Measurements from ENCODE around the gene RHOXF1. TPM values are rescaled to one million over a fixed set of nuclear protein-coding genes. Genes with fewer than 3 reads are reported as not detected.
"Not testable (repeated sequence)": the region's sequence is repeated elsewhere in the genome, so short reads cannot be mapped to it uniquely, and the experiment has no call there.

Gene RHOXF1
- polyA plus RNA-seq, 1 donor: 1.2 TPM

DNA sequence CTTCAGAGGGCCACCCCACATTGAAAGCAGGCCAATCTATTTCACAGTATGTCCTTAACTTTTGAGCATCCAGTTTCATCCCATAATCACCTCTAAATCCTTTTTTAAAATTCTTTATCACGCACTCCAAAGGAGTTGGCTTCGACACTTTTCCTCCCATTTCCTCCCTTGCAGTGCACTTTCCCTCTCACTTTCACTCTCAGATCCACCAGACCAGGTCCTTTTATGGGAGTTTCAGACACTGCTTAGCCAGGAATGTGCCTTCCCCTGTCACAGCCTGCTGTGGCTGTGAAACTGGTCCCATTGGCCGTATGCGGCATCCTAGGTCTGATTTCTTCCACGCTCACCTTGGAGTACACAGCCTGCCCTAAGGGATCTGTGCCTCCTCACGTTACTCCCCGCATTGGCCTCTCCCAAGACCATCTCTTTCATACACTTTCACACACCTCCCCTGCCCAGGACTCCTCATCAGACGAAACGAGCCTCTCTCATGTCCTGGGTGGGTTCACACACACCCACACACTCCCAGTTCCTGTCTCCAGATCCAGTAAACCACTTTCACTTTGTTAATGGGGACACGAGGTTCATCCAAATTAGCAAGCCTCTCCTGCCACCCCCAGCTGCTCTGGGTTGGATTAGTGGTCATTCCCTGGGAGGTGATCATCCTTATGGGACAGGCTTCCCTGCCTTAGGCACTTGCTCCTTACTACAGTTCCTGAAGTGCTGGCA, 28.3 kb downstream of the RHOXF1 start:
- no peak for DNase-seq
- no peak overlapping the region for H3K27ac ChIP-seq (ENCODE audit: low read length)
- WGBS (ENCODE audit: insufficient coverage, low lambda C conversion rate): 90% methylated on average over 2 of the region's 10 CpGs

DNA sequence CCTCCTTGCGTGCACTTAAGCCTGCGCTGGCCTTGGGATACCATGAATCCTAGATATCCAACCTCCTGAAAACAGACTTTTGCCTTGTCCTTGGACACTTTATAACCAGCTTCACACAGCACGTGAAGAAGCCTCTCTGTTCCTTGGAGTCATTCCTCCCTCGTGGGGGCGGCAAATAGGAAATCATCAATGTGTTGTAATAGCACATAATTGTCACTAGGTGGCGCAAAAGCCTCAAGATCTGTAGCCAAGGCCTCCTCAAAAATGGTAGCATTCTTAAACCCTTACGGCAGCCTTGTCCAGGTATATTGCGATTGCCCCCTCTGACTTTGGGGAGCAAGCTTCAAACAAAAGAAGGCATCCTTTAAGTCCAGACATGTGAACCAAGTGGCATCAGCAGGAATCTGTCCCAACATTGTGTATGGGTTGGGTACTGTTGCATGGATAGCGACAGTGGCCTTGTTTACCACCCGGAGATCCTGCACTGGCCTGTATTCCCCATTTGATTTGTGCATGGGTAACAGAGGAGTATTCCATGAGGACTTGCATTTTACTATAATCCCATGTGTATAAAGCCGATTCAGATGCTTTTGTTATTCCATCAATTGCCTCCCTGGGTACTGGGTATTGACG, 30.0 kb downstream of the RHOXF1 start:
- not testable (repeated sequence) for H3K27me3 ChIP-seq (ENCODE audit: control insufficient read depth, insufficient read depth, low read length); H3K4me1 ChIP-seq (ENCODE audit: control insufficient read depth, insufficient read depth, low read length); H3K36me3 ChIP-seq (ENCODE audit: control insufficient read depth, insufficient read depth, low read length); H3K27ac ChIP-seq (ENCODE audit: low read length); DNase-seq; H3K9me3 ChIP-seq (ENCODE audit: control insufficient read depth, low read depth, low read length); H3K4me3 ChIP-seq (ENCODE audit: low read length)
- WGBS (ENCODE audit: insufficient coverage, low lambda C conversion rate): no CpG with 5 or more reads among the region's 12 CpGs

More for the DNA sequence above, 28.3 kb downstream of the RHOXF1 start:
- no peaks in the 10 kb centered on the region for H3K36me3 ChIP-seq (ENCODE audit: control insufficient read depth, insufficient read depth, low read length)
- H3K27me3 ChIP-seq (ENCODE audit: control insufficient read depth, insufficient read depth, low read length): no peaks in the 10 kb centered on the region
- no peaks in the 10 kb centered on the region for H3K9me3 ChIP-seq (ENCODE audit: control insufficient read depth, low read depth, low read length)
- H3K4me1 ChIP-seq (ENCODE audit: control insufficient read depth, insufficient read depth, low read length): no peaks in the 10 kb centered on the region
- H3K4me3 ChIP-seq (ENCODE audit: low read length): no peak overlapping the region

DNA sequence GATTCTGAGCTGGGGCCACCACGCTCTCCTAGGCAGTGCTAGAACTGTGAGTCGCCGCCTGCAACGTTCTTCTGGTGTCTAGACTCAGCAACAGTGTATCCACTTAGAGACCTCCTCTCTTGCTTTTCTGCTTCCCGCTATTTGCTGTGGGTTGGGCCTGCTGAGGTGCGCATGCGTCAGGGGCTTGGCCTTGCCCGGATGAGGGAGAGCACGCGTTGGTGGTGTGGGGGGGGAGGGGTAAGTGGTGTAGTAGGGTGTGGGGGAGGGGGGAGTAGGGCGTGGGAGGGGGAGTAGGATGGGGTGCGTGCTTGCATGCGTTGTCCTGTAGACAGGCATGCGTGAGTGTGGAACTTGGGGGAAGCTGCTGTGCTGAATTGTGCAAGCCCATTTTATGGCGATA, 38.1 kb downstream of the RHOXF1 start, which contains the start of gene RHOXF2B:
TSS of gene RHOXF2B (minus strand) at position 101 of the 400 bp plus-strand sequence. CDS start 138 bp downstream, outside the sequence.
- H3K36me3 ChIP-seq (ENCODE audit: control insufficient read depth, insufficient read depth, low read length); DNase-seq; H3K9me3 ChIP-seq (ENCODE audit: control insufficient read depth, low read depth, low read length); H3K4me1 ChIP-seq (ENCODE audit: control insufficient read depth, insufficient read depth, low read length); H3K27me3 ChIP-seq (ENCODE audit: control insufficient read depth, insufficient read depth, low read length); H3K27ac ChIP-seq (ENCODE audit: low read length); H3K4me3 ChIP-seq (ENCODE audit: low read length): not testable (repeated sequence)
- no CpG with 5 or more reads among the region's 15 CpGs for WGBS (ENCODE audit: insufficient coverage, low lambda C conversion rate)

DNA sequence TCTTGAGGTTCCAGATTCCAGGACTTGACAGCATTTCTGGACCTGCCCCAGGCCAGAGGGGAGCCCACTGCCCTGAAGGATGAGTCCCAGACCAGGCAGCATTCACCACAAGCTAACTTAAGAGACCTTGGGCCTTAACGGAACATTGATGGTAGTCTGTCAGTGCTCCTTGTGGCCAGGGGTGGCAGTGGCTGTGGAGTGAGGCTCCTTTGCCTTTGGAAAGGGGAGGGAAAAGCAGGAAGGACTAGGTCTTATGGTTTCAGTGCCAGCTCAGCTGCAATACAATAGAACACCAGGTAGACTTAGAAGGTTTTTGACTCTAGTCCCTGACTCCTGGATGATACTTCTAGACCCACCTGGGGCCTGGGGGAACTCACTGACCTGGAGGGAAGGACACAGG, 49.5 kb downstream of the RHOXF1 start:
- no CpG with 5 or more reads among the region's 1 CpG for WGBS (ENCODE audit: insufficient coverage, low lambda C conversion rate)
- H3K27me3 ChIP-seq (ENCODE audit: control insufficient read depth, insufficient read depth, low read length); H3K36me3 ChIP-seq (ENCODE audit: control insufficient read depth, insufficient read depth, low read length); H3K9me3 ChIP-seq (ENCODE audit: control insufficient read depth, low read depth, low read length); H3K27ac ChIP-seq (ENCODE audit: low read length); H3K4me1 ChIP-seq (ENCODE audit: control insufficient read depth, insufficient read depth, low read length); DNase-seq; H3K4me3 ChIP-seq (ENCODE audit: low read length): not testable (repeated sequence)

Other genes with a start within 250 kb of the RHOXF1 start
- 17.0 TPM for gene RNF113A, start 244.2 kb downstream of the RHOXF1 start, polyA plus RNA-seq
- gene NDUFA1, start 244.1 kb downstream of the RHOXF1 start, polyA plus RNA-seq: 109 TPM
- gene AKAP14, start 220.0 kb downstream of the RHOXF1 start, polyA plus RNA-seq: 0.40 TPM
- gene NKAP, start 172.2 kb downstream of the RHOXF1 start, polyA plus RNA-seq: 10.2 TPM
- 0.07 TPM for gene RHOXF2B, start 38.2 kb downstream of the RHOXF1 start, polyA plus RNA-seq
- gene RHOXF2, start 42.7 kb upstream of the RHOXF1 start, polyA plus RNA-seq: not detected
- gene ZBTB33, start 134.9 kb upstream of the RHOXF1 start, polyA plus RNA-seq: 12.8 TPM
- 1.6 TPM for gene TMEM255A, start 195.5 kb upstream of the RHOXF1 start, polyA plus RNA-seq
- 0.45 TPM for gene ATP1B4, start 246.2 kb upstream of the RHOXF1 start, polyA plus RNA-seq